Dendritic cell treated with granulocyte-macrophage colony-stimulating factor and Interleukin-4, amounts not matched to agents 40 ng/mL and 50 ng/mL, for 4 days (primary cell): ENCODE results near the gene IBA57.

Experiments used
- H3K27ac Mint-ChIP-seq: one replicate; pipeline ENCODE4 v1.8.0; 2022; ENCODE audit warnings: mild to moderate bottlenecking, mixed read lengths
- H3K27me3 Mint-ChIP-seq: one replicate; pipeline ENCODE4 v1.8.0; 2022; ENCODE audit warnings: mild to moderate bottlenecking, mixed read lengths
- H3K36me3 Mint-ChIP-seq: one replicate; pipeline ENCODE4 v1.8.0; 2022; ENCODE audit warnings: low read depth, mixed read lengths
- H3K4me1 Mint-ChIP-seq: one replicate; pipeline ENCODE4 v1.8.0; 2022; ENCODE audit warnings: low read depth, mixed read lengths
- H3K4me3 Mint-ChIP-seq: one replicate; pipeline ENCODE4 v1.8.0; 2022; ENCODE audit warnings: mild to moderate bottlenecking, moderate library complexity, mixed read lengths
- H3K9me3 Mint-ChIP-seq: one replicate; pipeline ENCODE4 v1.8.0; 2022; ENCODE audit warnings: mixed read lengths
- intact Hi-C: fragments of 100-400 bp; cut with micrococcal nuclease; formaldehyde crosslinking; loops from one replicate; pipeline ENCODE4 v1.15.0; 2022

The IBA57 gene

DNA sequence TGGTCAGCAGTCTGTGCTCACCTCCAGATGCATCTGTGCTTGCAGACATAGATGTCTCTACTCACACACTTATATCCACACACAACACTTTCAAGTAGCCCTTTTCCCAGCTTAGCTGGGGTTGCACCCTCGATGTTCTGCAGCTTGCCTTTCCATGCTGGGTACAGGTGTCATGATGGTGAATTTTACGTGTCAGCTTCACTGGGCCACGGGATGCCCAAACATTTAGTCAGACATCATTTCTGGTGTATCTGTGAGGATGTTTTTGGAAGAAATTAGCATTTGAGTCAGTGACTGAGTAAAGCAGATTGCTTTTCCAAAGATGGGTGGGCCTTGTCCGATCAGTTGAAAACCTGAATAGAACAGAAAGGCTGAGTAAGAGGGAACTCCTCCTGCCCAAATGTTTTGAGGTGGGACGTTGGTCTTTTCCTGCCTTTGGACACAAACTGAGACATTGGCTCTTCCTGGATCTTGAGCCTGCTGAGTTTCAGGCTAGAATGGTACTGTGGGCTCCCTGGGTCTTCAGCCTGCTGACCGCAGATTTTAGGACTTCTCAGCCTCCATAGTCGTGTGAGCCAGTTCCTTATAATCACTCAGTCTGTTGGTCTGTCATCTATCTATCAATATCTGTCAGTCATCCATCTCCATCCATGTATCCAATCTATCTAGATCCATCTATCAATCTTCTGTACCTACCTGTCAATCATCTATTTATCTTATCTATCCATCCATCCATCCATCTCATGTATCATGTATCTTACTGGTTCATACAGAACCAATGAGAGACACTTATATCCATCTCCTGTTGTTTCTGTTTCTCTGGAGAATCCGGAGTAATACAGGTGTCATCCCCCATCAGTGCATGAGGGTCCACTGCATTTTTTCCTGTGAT lies 29.6 kb downstream of the IBA57 start:
- intact Hi-C loops = no loop called here
- no peak overlapping the region for H3K4me3 Mint-ChIP-seq
- peaks cover 29% of the 10 kb centered on the region for H3K9me3 Mint-ChIP-seq
- no peaks in the 10 kb centered on the region for H3K4me1 Mint-ChIP-seq
- H3K27me3 Mint-ChIP-seq = no peaks in the 10 kb centered on the region
- peaks cover 8% of the 10 kb centered on the region for H3K36me3 Mint-ChIP-seq
- H3K27ac Mint-ChIP-seq = no peak overlapping the region

DNA sequence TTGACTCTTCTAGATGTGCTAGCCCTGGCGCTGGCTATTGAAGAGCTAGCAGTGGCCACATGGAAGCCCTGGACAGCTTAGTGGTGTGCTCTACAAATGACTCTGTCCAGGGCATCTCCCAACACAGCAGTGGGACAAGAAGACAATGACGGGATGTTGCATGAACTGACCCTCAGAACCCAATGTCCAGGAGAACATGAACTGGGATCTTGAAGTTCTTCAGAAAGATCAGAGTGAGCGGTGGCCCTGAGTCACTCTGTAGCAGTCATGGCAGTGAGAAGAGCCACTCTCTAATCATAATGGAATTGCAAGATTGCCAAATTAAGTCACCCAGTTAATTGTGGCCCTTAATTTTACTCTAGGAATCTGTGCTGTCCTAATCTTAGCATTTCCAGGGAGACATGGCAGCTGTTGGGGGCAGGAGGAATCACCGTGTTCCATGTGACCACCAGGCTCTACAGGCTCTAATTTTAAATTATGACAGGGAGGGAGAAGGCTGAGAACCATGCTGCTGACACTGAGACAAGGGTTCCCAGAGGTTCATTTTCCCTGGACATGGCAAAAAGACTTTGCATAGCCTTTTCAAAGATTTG lies 32.0 kb downstream of the IBA57 start:
- Mint-ChIP-seq H3K4me3 (no peak overlapping the region), H3K36me3 (peaks cover 8% of the 10 kb centered on the region), H3K9me3 (peaks cover 34% of the 10 kb centered on the region), H3K27me3 (no peaks in the 10 kb centered on the region), H3K27ac (no peak overlapping the region), H3K4me1 (no peaks in the 10 kb centered on the region)
- intact Hi-C loops = no loop called here

DNA sequence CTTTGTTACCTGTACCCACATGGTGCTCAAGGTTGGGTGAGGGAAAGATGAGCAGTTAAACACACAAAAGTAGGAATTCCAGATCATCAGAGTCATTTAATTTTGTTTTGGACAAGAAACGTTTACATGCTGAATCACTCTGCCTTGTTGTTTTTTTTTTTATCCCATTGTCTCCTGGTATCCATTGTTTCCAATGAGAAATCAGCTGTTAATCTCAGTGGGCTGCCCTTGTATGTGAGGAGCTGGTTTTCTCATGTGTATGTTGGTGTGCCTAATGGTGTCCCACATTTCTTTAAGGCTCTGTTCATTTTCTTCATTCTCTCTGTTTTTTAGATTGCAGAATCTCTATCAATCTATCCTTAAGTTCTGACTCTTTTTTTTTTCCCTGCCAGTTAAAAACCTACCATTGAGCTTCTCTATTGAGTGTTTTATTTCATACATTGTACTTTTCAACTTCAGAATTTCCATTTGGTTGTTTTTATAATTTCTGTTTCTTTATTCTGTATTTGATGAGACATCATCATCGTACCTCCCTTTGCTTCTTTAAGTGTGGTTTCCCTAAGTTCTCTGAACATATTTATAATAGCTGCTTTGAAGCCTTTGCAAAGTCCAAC lies 33.5 kb downstream of the IBA57 start:
- intact Hi-C loops = no loop called here
- Mint-ChIP-seq H3K4me1 (no peaks in the 10 kb centered on the region), H3K36me3 (peaks cover 8% of the 10 kb centered on the region), H3K27ac (no peak overlapping the region), H3K4me3 (no peak overlapping the region), H3K9me3 (peaks cover 34% of the 10 kb centered on the region), H3K27me3 (no peaks in the 10 kb centered on the region)

DNA sequence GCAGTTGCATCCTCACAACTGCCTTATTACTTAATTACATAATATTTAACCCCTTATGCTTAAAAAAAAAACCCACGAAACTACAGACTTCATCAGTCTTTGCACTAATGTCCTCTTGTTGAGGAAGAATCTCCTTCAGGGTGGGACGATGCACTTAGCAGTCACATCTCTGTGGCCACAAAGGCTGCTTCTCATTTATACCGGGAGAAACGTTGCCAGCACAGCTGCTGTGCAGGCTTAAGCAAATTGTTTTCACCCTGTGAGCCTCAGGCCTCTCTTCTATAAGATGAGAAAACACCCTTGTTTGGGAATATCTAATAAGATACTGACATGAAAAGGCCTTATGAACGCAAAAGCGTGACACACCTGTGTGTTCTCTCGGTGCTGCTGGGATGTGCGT lies 39.4 kb downstream of the IBA57 start:
- Mint-ChIP-seq H3K4me3 (no peak overlapping the region), H3K4me1 (no peaks in the 10 kb centered on the region), H3K27ac (no peak overlapping the region), H3K36me3 (no peaks in the 10 kb centered on the region), H3K27me3 (peaks cover 18% of the 10 kb centered on the region), H3K9me3 (peaks cover 7% of the 10 kb centered on the region)
- intact Hi-C loops = no loop called here

DNA sequence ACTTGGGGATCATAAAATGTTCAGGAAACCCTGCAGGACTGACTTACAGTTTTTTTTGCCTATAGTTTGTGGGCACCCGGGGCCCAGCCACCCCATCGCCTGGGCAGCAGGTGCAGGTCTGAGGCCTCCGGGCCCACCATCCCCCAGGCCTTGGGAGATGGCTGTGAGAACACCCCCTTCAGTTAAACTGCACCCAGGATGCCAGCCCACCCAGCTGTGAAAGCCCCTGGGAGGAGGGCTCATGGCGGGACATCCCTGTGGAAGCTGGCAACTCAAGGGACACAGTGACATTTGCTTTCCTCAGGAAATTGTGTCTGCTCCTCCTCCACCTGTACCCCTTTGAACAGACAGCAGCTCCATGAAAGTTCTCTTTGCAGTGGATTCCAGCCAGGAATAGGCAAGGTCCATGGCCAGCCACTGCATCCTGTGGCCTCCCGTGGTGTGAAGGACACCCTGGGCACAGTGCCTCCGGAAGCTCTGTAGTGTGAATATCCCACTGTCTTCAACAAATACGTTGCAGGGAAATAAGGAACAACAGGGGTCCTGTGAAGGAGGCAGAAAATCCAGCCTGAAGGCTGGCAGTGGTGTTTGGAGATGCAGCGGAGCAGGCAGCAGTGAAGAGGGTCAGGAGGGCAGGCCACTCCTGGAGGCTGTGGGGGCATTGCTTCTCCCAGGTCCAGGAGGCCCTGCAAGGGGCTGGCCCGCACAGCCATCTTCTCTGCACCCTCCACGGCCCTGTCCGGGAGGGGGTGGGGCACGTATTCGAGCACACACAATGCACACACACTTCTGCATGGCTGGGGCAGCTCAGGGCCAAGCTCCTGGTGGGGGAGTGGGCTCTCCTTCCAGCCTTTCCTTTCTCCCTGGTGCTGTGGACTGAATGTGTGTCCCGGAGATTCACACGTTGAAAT lies 40.2 kb downstream of the IBA57 start:
- Mint-ChIP-seq H3K27ac (no peak overlapping the region), H3K27me3 (peaks cover 18% of the 10 kb centered on the region), H3K9me3 (no peaks in the 10 kb centered on the region), H3K36me3 (no peaks in the 10 kb centered on the region), H3K4me3 (no peak overlapping the region), H3K4me1 (no peaks in the 10 kb centered on the region)
- intact Hi-C loops = no loop called here

DNA sequence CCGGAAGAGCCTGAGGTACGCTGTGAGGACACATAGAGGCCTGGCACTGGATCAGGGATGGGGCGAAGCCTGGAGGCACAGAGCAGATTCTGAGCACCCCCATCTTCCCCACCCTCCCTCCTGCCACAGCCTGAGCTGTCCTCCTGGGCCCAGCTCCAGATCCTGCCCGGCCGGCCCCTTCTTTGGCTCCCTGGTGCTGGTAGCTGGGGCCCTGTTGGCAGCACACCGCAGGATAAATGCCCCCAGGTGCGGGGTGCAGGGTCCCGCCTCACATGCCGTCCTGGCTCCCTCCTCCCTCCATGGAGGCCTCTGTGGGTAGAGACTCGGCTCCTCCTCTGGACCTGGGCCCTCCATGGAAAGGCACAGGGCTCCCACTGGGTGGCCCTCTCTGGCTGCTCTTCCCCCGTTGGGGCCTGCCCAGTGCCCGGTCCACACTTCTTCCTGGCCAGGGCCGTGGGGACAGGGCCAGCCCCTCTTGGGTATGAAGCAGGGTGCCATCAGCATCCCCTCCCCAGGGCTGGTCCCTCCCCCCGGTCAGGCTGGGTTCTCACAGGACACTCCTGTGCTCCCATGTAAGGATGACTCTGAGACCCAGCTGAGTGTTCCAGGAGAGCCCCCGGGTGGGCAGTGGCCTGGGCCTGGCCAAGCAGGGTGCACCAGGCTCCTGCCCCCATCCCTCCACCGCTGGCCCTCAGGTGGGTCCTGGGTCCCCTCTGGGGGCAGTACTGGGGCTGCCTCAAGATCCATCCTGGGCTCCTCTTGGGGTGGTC lies 41.2 kb downstream of the IBA57 start:
- Mint-ChIP-seq H3K27ac (no peak overlapping the region), H3K4me3 (no peak overlapping the region), H3K9me3 (no peaks in the 10 kb centered on the region), H3K4me1 (no peaks in the 10 kb centered on the region), H3K27me3 (peaks cover 23% of the 10 kb centered on the region), H3K36me3 (no peaks in the 10 kb centered on the region)
- intact Hi-C loops = no loop called here

DNA sequence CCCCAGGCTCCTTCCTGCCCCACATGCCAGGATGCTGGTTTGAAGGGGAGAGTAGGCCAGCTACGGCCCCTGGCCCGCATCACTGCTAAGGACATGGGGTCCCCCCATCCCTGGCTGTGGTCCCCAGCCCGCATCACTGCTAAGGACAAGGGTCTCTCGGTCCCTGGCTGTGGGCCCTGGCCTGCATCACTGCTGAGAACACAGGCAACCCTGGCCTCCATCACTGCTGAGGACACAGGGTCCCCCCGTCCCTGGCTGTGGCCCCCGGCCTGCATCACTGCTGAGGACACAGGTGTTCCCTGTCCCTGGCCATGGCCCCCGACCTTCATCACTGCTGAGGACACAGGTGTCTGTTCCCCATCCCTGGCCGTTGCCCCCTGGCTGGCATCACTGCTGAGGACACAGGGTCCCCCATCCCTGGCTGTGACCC lies 41.8 kb downstream of the IBA57 start:
- Mint-ChIP-seq H3K4me1 (no peaks in the 10 kb centered on the region), H3K27me3 (peaks cover 23% of the 10 kb centered on the region), H3K27ac (no peak overlapping the region), H3K4me3 (no peak overlapping the region), H3K9me3 (no peaks in the 10 kb centered on the region), H3K36me3 (no peaks in the 10 kb centered on the region)
- intact Hi-C loops = no loop called here

DNA sequence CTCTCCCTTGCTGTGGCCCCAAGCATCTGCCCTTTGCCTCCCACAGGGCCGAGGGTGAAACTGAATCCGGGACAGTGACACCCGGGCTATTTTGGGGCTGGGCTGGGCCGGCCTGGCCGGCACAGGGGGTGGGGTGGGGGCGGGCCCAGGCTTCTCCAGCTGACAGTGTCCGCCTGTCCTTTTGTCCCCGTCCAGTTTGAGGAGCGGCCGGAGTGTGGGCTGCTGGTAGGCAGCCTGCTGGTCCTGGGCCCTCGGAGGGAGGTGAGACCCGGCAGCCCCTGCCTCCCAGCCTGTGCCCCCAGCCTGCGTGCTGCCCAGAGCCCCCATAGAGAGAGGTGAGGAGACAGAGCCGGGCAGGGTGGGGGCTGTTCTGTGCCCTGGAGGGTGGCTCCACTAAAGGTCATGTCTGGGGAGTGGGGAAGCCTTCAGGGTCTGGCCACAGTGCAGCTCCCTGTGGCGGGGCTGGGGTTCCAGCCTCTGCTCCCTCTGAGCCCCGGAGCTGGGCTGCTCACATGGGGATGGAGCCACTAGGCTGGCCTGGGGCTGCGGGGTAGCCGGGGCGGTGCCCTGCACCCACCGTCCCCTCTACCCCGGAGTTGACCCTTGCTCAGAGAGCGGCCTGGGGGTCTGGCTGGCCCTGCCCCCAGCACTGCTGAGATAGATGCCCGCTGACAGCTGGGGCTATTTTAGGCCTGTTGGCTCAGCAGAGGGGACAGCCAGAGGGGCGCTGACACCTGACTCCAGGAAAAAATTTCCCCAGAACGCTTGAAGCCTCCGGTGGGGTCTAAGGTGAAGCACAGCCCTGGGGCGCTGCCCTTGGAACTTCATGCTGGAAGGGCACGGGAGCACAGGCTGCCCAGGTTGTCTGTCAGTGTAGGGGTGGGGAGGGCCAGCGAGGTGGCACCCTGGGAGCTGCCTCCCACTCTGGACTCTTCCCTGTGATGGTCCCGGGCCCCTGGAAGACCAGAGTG lies 42.5 kb downstream of the IBA57 start, which contains the start of gene OBSCN:
OBSCN (plus strand) TSS at position 194 of the 971 bp plus-strand sequence. CDS start 3,740 bp downstream, outside the sequence.
- peaks cover 3% of the 10 kb centered on the region for H3K4me1 Mint-ChIP-seq
- H3K36me3 Mint-ChIP-seq = no peaks in the 10 kb centered on the region
- no peak within 1 kb of the TSS for H3K27ac Mint-ChIP-seq
- H3K9me3 Mint-ChIP-seq = no peaks in the 10 kb centered on the region
- no peak within 1 kb of the TSS for H3K4me3 Mint-ChIP-seq
- intact Hi-C loops = no loop called here
- peaks cover 28% of the 10 kb centered on the region for H3K27me3 Mint-ChIP-seq

DNA sequence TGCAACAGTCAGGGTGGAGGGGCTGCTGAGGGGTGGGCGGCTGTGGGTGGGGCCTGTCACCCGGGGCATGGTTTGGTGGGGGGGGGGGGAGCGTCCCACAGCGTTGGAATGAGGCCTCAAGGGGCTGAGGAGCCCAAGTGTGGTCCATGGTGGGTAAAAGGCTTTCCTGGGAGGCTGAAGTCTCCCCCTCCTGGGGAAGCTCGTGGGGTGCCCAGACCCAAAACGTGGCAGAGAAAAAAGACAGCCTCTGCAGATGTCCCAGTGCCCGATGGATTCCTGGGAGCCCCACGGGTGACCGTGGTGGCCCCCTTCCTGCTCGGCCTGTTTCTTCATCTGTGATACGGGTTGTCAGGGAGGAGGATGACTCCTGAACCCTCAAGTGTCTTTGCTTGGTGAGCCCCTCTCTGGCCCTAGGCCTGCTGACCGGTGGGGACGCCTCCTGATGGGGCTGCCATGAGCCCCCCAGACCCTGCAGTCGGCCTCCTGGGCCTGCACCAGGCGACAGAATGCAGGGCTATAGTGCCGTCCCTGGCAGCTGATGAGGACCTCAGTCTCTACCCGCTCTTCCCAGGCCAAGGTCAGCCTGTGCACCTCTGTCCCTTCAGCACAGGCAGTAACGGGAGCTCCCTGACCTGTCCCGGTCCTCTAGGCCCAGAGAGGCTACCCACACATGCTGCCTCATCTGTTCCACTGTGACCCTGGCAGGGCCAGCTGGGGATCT lies 43.4 kb downstream of the IBA57 start:
- Mint-ChIP-seq H3K9me3 (no peaks in the 10 kb centered on the region), H3K4me1 (peaks cover 8% of the 10 kb centered on the region), H3K27me3 (peaks cover 32% of the 10 kb centered on the region), H3K4me3 (no peak overlapping the region), H3K27ac (no peak overlapping the region), H3K36me3 (no peaks in the 10 kb centered on the region)
- intact Hi-C loops = no loop called here

DNA sequence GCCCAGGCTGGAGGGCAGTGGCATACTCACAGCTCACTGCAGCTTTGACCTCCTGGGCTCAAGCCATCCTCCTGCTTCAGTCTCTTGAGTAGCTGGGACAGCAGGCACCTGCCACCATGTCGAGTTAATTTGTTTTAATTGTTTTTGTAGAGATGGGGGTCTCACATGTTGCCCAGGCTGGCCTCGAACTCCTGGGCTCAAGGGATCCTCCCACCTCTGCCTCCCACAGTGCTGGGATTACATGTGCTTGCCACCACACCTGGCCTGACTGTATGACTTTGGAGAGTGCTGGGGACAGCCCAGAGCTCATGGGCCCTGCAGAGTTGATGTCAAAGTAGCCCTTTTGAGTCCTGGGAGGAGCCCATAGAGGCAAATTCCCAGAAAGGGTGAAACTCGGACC lies 44.1 kb downstream of the IBA57 start:
- peaks cover 39% of the 10 kb centered on the region for H3K27me3 Mint-ChIP-seq
- no peak overlapping the region for H3K27ac Mint-ChIP-seq
- H3K4me1 Mint-ChIP-seq = peaks cover 8% of the 10 kb centered on the region
- no peak overlapping the region for H3K4me3 Mint-ChIP-seq
- no peaks in the 10 kb centered on the region for H3K36me3 Mint-ChIP-seq
- intact Hi-C loops = no loop called here
- no peaks in the 10 kb centered on the region for H3K9me3 Mint-ChIP-seq

DNA sequence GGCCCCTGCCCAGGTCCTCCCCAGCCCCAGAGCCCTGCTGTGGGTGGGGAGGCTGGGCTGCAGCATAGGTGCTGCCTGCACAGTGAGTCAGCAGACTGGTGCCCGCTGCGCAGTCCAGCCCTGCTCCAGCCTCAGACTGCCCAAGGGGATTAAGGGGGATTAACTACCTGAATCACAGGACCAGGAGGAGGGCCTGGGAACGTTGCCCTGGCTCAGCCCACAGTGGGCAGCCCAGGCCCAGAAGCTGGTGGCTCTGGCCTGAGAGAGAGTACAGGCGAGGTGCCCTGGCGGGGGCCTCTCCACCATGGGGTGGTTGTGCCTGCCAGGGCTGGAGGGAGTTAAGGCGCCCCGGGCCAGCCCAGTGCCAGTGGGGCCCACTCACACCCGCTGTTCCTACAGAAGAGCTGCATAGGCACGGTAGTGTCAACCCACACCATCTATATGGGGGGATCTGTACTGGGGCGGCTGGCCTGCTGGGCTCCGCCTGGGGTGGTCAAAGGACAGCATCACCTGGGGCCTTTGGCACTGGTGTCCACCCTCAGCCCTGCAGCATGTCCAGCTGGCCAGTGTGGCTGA lies 44.6 kb downstream of the IBA57 start:
- intact Hi-C loops = no loop called here
- Mint-ChIP-seq H3K4me3 (no peak overlapping the region), H3K27ac (no peak overlapping the region), H3K9me3 (no peaks in the 10 kb centered on the region), H3K36me3 (no peaks in the 10 kb centered on the region), H3K4me1 (peaks cover 8% of the 10 kb centered on the region), H3K27me3 (peaks cover 42% of the 10 kb centered on the region)
